ENCODE measurements around the gene LRRC1.

DNA sequence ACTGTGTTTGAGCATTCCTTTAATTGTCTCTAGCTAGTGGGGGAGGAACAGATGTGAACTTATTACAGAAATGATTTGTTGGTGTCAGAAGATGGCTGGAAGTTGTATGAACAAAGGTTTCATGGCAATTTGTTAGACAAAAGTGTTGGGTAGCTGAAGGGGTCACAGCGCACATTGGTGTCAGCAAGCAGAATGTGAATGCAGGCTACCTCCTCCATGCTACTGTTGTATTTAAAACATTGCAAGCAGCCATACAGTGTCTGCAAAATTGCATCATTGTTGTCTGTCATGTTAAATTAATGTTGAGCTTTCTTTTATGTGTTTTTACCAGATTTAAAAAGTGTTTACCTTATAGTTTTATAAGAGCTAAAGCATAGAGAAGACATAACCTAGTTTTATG, 6.2 kb downstream of the LRRC1 start:
- TF ChIP-seq, protein P1, sequence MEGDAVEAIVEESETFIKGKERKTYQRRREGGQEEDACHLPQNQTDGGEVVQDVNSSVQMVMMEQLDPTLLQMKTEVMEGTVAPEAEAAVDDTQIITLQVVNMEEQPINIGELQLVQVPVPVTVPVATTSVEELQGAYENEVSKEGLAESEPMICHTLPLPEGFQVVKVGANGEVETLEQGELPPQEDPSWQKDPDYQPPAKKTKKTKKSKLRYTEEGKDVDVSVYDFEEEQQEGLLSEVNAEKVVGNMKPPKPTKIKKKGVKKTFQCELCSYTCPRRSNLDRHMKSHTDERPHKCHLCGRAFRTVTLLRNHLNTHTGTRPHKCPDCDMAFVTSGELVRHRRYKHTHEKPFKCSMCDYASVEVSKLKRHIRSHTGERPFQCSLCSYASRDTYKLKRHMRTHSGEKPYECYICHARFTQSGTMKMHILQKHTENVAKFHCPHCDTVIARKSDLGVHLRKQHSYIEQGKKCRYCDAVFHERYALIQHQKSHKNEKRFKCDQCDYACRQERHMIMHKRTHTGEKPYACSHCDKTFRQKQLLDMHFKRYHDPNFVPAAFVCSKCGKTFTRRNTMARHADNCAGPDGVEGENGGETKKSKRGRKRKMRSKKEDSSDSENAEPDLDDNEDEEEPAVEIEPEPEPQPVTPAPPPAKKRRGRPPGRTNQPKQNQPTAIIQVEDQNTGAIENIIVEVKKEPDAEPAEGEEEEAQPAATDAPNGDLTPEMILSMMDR (conservative IDR thresholded peaks at IDR 0.05): no peak
- no peak for TF ChIP-seq ZFX (IDR thresholded peaks at IDR 0.05)

Data from C4-2B (cell line).